K562 (cell line): Measurements from ENCODE around the gene ZFYVE27. TPM values are rescaled to one million over a fixed set of nuclear protein-coding genes. Genes with fewer than 3 reads are reported as not detected.

Experiments used
- ATAC-seq: fragments of 200-7000 bp; cut with Tn5 transposase; 3 replicates; pipeline ENCODE4 v1.9.1; 2020; ENCODE audit warnings: moderate library complexity
- BruUV-seq: library from RNA; stranded (reverse); fragments of 400-500 nt; replicated peaks from 2 replicates; lab custom pipeline; 2021; lab: Mats Ljungman, UMichigan
- CTCF ChIA-PET: fragments of 300-600 bp; formaldehyde crosslinking; extraction: SDS; loops from one replicate; lab custom pipeline; 2021; ENCODE audit warnings: low intra/inter-chr PET ratio; lab: Yijun Ruan, JAX
- POLR2A ChIA-PET: fragments of 300-600, 350-650 bp; sonication (Branson Sonifier 250); formaldehyde crosslinking; extraction: SDS; loops from one replicate; lab custom pipeline; 2021; ENCODE audit warnings: antibody characterized with exemption, inconsistent platforms; lab: Yijun Ruan, JAX
- DNase-seq, 4 experiments: peaks; one replicate each; pipeline versions ENCODE4 v3.0.0 to v3.0.0-alpha.2; 2011 to 2018; ENCODE audit warnings: low spot score in 3 of 4, mixed read lengths in 3 of 4; ENCODE audit errors: extremely low read depth in 1 of 4
- FAIRE-seq: peaks from 2 replicates; lab custom pipeline; 2011; peaks lifted over from hg19 to GRCh38; lab: Jason Lieb, UNC
- H2AFZ ChIP-seq: 2 replicates; pipeline ENCODE4 v1.6.0; 2011; ENCODE audit warnings: low read depth, low read length, control low read depth, inconsistent platforms
- H3K27ac ChIP-seq: fragments of 200-600 bp; 3 replicates; pipeline ENCODE4 v1.8.0; 2011; ENCODE audit warnings: low read depth, mild to moderate bottlenecking, control low read depth, inconsistent platforms, low read length, moderate library complexity, mixed read lengths; ENCODE audit errors: extremely low read depth
- H3K27me3 ChIP-seq, 2 experiments: fragments of 300-600 bp in 1 of 2; 2 replicates in 1 of 2; 3 replicates in 1 of 2; pipeline versions ENCODE4 v1.6.0 to v1.8.0; 2011; ENCODE audit warnings: inconsistent platforms in 2 of 2, low read length in 2 of 2, mild to moderate bottlenecking in 1 of 2, mixed read lengths in 1 of 2, moderate library complexity in 1 of 2; ENCODE audit not compliant: control insufficient read depth in 2 of 2, insufficient read depth in 2 of 2
- H3K36me3 ChIP-seq: fragments of 300-600 bp; 3 replicates; pipeline ENCODE4 v1.8.0; 2011; ENCODE audit warnings: mild to moderate bottlenecking, low read length, inconsistent platforms; ENCODE audit not compliant: control insufficient read depth, insufficient read depth
- H3K4me1 ChIP-seq, 2 experiments: fragments of 200-600 bp in 1 of 2; replicated peaks in 1 of 2; 2 replicates in 1 of 2; 3 replicates in 1 of 2; pipeline versions ENCODE4 v1.5.1 to v1.8.0; 2011; ENCODE audit warnings: inconsistent platforms in 2 of 2, low read length in 2 of 2, mild to moderate bottlenecking in 1 of 2, mixed read lengths in 1 of 2, moderate library complexity in 1 of 2; ENCODE audit not compliant: control insufficient read depth in 2 of 2, insufficient read depth in 2 of 2
- H3K4me2 ChIP-seq: 2 replicates; pipeline ENCODE4 v1.6.1; 2011; ENCODE audit warnings: low read length, control low read depth, inconsistent platforms, mixed read lengths; ENCODE audit not compliant: insufficient read depth
- H3K4me3 ChIP-seq: fragments of 200-600 bp; sonication (generic), shearing (Covaris generic); 2 replicates; pipeline ENCODE4 v1.5.1; 2016; ENCODE audit warnings: control low read depth, inconsistent platforms
- H3K79me2 ChIP-seq: fragments of 200-600 bp; 3 replicates; pipeline ENCODE4 v1.8.0; 2011; ENCODE audit warnings: low read length, inconsistent platforms; ENCODE audit not compliant: control insufficient read depth, insufficient read depth
- H3K9ac ChIP-seq, 2 experiments: 2 replicates each; pipeline versions ENCODE4 v1.6.0 to v1.6.1; 2011; ENCODE audit warnings: low read depth in 2 of 2, low read length in 2 of 2, control low read depth in 1 of 2, inconsistent platforms in 1 of 2, mild to moderate bottlenecking in 1 of 2, mixed read lengths in 1 of 2; ENCODE audit not compliant: insufficient read depth in 1 of 2
- H3K9me1 ChIP-seq: one replicate; pipeline ENCODE4 v1.6.0; 2011; ENCODE audit warnings: inconsistent platforms, mild to moderate bottlenecking, low read length, moderate library complexity; ENCODE audit not compliant: control insufficient read depth, insufficient read depth
- H3K9me3 ChIP-seq: replicated peaks from 2 replicates; pipeline ENCODE4 v1.5.1; 2011; ENCODE audit warnings: low read depth, low read length, inconsistent platforms; ENCODE audit not compliant: control insufficient read depth, insufficient read depth
- H4K20me1 ChIP-seq: replicated peaks from 2 replicates; pipeline ENCODE4 v1.6.1; 2011; ENCODE audit warnings: low read length, inconsistent platforms, mixed read lengths; ENCODE audit not compliant: control insufficient read depth, insufficient read depth
- CBX5 ChIP-seq: IDR thresholded peaks from 2 replicates; pipeline ENCODE4 v1.6.1; 2014; ENCODE audit warnings: low read depth, borderline replicate concordance
- E2F1 ChIP-seq: sonication (generic); formaldehyde crosslinking; IDR thresholded peaks from 2 replicates; pipeline ENCODE4 v1.8.1; 2023; ENCODE audit warnings: mild to moderate bottlenecking, missing genetic modification reagents, moderate library complexity
- FOXJ3 ChIP-seq: sonication (generic); formaldehyde crosslinking; IDR thresholded peaks from 2 replicates; pipeline ENCODE4 v1.4.0; 2020; ENCODE audit warnings: mild to moderate bottlenecking, missing genetic modification reagents
- IRF1 ChIP-seq: sonication (generic); formaldehyde crosslinking; IDR thresholded peaks from 2 replicates; pipeline ENCODE4 v1.8.0; 2022; ENCODE audit warnings: missing genetic modification reagents, mild to moderate bottlenecking, borderline replicate concordance
- MTA1 ChIP-seq: fragments of 450-650 bp; IDR thresholded peaks from 2 replicates; pipeline ENCODE4 v1.6.1; 2017; ENCODE audit warnings: borderline replicate concordance
- RBM25 ChIP-seq: fragments of 200-400 bp; formaldehyde crosslinking; IDR thresholded peaks from 2 replicates; pipeline ENCODE4 v1.6.1; 2018; ENCODE audit warnings: low read length, low read depth, moderate library complexity; ENCODE audit not compliant: severe bottlenecking
- RBM34 ChIP-seq: fragments of 200-400 bp; formaldehyde crosslinking; IDR thresholded peaks from 2 replicates; pipeline ENCODE4 v1.6.1; 2018; ENCODE audit warnings: low read length, borderline replicate concordance; ENCODE audit not compliant: insufficient read depth
- SAP30 ChIP-seq: fragments of 200-600 bp; sonication (generic); IDR thresholded peaks from 2 replicates; pipeline ENCODE4 v1.6.1; 2012; ENCODE audit warnings: borderline replicate concordance, low read depth, mild to moderate bottlenecking, moderate library complexity, low read length, control low read depth, inconsistent platforms; ENCODE audit not compliant: insufficient read depth, poor library complexity, severe bottlenecking
- SMARCB1 ChIP-seq: IDR thresholded peaks from 2 replicates; pipeline ENCODE4 v1.6.1; 2011; ENCODE audit warnings: improper control_type of control experiment, low read depth; ENCODE audit not compliant: insufficient read length
- SRSF3 ChIP-seq: fragments of 200-400 bp; formaldehyde crosslinking; IDR thresholded peaks from 2 replicates; pipeline ENCODE4 v1.6.1; 2016; ENCODE audit warnings: mild to moderate bottlenecking, low read length, moderate library complexity; ENCODE audit not compliant: insufficient read depth
- THRAP3 ChIP-seq: fragments of 450-650 bp; IDR thresholded peaks from 2 replicates; pipeline ENCODE4 v1.6.1; 2016; ENCODE audit warnings: mild to moderate bottlenecking, inconsistent platforms, borderline replicate concordance
- ZKSCAN8 ChIP-seq: fragments of 200-800 bp; sonication (Bioruptor generic); IDR thresholded peaks from 2 replicates; pipeline ENCODE4 v1.6.1; 2016; ENCODE audit warnings: missing genetic modification characterization, missing compliant biosample characterization
- ZNF140 ChIP-seq: fragments of 250-450 bp; sonication (Bioruptor Pico); IDR thresholded peaks from 2 replicates; pipeline ENCODE4 v1.8.0; 2021; ENCODE audit warnings: moderate library complexity, mild to moderate bottlenecking, inconsistent platforms
- WGBS: fragments of 100-300 bp; shearing (Covaris generic); methylation state at CpG from one replicate; pipeline ENCODE4 v1.1.6; 2016; ENCODE audit warnings: low coverage, mixed read lengths; ENCODE audit not compliant: insufficient coverage; ENCODE audit errors: missing lambda C conversion rate; 5-methylcytosine and 5-hydroxymethylcytosine counted together
- in situ Hi-C: fragments of 300-500 bp; cut with MboI; formaldehyde crosslinking; loops from 4 replicates; pipeline ENCODE4 v1.15.0; 2018; ENCODE audit warnings: inconsistent platforms, mixed read lengths
- intact Hi-C: fragments of 100-400 bp; cut with micrococcal nuclease; formaldehyde crosslinking; loops from 2 replicates; pipeline ENCODE4 v1.14.2; 2022
- polyA plus RNA-seq, 8 experiments: library from polyadenylated mRNA; depleted of rRNA in 4 of 8; stranded (reverse) in 5 of 8; unstranded in 3 of 8; fragments of >200 nt; fragmentation: Nextera tagmentation in 2 of 8; fragmentation: Illumina TruSeq in 1 of 8; extraction: Ambion mirVana in 2 of 8; extraction: Trizol in 1 of 8; gene quantifications; 2 replicates each; pipeline versions ENCODE4 v1.2.1 to v1.2.3, GENCODE V29; 2011 to 2014; ENCODE audit warnings: inconsistent platforms in 1 of 8, missing spikeins in 1 of 8
- total RNA-seq, 7 experiments: library from RNA; depleted of rRNA in 6 of 7; stranded (reverse); fragments of >200 nt in 6 of 7; fragmentation: Illumina TruSeq in 2 of 7; extraction: Trizol in 2 of 7; gene quantifications; 2 replicates each; pipeline versions ENCODE4 v1.2.1 to v1.2.3, GENCODE V29; 2011 to 2021; ENCODE audit warnings: low replicate concordance in 1 of 7
- TF ChIP-seq, protein P1 (sequence below): fragments of 450-650 bp; IDR thresholded peaks from 2 replicates; pipeline ENCODE4 v1.6.1; 2017; ENCODE audit warnings: antibody characterized with exemption
- TF ChIP-seq, protein P2 (sequence below): fragments of 450-650 bp; IDR thresholded peaks from 2 replicates; pipeline ENCODE4 v1.6.1; 2016; ENCODE audit warnings: low read depth, mild to moderate bottlenecking, moderate library complexity

ZFYVE27 gene
- total and polyA plus RNA-seq, 9 of the 15 experiments (the other 6 are each of a cell fraction or from before 2014, with no cell fraction given): 0.81 to 21.9 (median 15.3) TPM

GRCh38 chr10:97768322-97769315 lies 31.7 kb downstream of the ZFYVE27 start:
- H2AFZ ChIP-seq: no peak overlapping the region
- no peak for DNase-seq
- H3K27me3 ChIP-seq: peaks cover 0 to 5% of the 10 kb centered on the region in 2 experiments; a peak in 1 of 5 replicates
- intact Hi-C loops: no loop called here
- H3K4me1 ChIP-seq: peaks cover 7 to 29% of the 10 kb centered on the region in 2 experiments; a peak in 4 of 5 replicates
- H3K9ac ChIP-seq: no peak overlapping the region
- no peak overlapping the region for H3K4me2 ChIP-seq
- in situ Hi-C loops: loop anchor here (25.0 kb wide), 1 partner anchor 94 kb away; no protein-coding TSS in a partner anchor
- ChIA-PET POLR2A (interaction anchor here (0.6 to 1.4 kb wide), 3 partner anchors 13 to 36 kb away, joined by 3 to 4 read pairs (median 3); no protein-coding TSS in a partner anchor), CTCF (no interaction called here)
- no peak for FAIRE-seq
- no peaks in the 10 kb centered on the region for H3K9me3 ChIP-seq
- H3K36me3 ChIP-seq: no peaks in the 10 kb centered on the region
- no TSS peak for BruUV-seq
- H3K9me1 ChIP-seq: no peaks in the 10 kb centered on the region
- H3K27ac ChIP-seq: no peak overlapping the region
- H3K4me3 ChIP-seq: no peak overlapping the region
- no peaks in the 10 kb centered on the region; the same call in 1 of the 2 replicates for H4K20me1 ChIP-seq
- ATAC-seq: no peak
- H3K79me2 ChIP-seq: no peaks in the 10 kb centered on the region
- WGBS: 50% methylated on average over 6 of the region's 9 CpGs
- TF ChIP-seq FOXJ3 (CRISPR knock-in tag) (no peak), SAP30 (no peak), THRAP3 (no peak), ZKSCAN8 (no peak), SMARCB1 (no peak), ZNF140 (CRISPR knock-in tag) (no peak), MTA1 (no peak), CBX5 (no peak), IRF1 (CRISPR knock-in tag) (no peak), RBM34 (no peak), E2F1 (CRISPR knock-in tag) (no peak), RBM25 (no peak), SRSF3 (no peak)
- TF ChIP-seq, protein P1, sequence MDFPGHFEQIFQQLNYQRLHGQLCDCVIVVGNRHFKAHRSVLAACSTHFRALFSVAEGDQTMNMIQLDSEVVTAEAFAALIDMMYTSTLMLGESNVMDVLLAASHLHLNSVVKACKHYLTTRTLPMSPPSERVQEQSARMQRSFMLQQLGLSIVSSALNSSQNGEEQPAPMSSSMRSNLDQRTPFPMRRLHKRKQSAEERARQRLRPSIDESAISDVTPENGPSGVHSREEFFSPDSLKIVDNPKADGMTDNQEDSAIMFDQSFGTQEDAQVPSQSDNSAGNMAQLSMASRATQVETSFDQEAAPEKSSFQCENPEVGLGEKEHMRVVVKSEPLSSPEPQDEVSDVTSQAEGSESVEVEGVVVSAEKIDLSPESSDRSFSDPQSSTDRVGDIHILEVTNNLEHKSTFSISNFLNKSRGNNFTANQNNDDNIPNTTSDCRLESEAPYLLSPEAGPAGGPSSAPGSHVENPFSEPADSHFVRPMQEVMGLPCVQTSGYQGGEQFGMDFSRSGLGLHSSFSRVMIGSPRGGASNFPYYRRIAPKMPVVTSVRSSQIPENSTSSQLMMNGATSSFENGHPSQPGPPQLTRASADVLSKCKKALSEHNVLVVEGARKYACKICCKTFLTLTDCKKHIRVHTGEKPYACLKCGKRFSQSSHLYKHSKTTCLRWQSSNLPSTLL: no peak
- TF ChIP-seq, protein P2, sequence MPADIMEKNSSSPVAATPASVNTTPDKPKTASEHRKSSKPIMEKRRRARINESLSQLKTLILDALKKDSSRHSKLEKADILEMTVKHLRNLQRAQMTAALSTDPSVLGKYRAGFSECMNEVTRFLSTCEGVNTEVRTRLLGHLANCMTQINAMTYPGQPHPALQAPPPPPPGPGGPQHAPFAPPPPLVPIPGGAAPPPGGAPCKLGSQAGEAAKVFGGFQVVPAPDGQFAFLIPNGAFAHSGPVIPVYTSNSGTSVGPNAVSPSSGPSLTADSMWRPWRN: no peak
